ENCODE results near the gene STRN4.
A peak's percentile ranks its signal among the peaks of the same experiment; 100 is the strongest.
"Not testable (repeated sequence)": the region's sequence is repeated elsewhere in the genome, so short reads cannot be mapped to it uniquely, and the experiment has no call there.

The STRN4 gene

DNA sequence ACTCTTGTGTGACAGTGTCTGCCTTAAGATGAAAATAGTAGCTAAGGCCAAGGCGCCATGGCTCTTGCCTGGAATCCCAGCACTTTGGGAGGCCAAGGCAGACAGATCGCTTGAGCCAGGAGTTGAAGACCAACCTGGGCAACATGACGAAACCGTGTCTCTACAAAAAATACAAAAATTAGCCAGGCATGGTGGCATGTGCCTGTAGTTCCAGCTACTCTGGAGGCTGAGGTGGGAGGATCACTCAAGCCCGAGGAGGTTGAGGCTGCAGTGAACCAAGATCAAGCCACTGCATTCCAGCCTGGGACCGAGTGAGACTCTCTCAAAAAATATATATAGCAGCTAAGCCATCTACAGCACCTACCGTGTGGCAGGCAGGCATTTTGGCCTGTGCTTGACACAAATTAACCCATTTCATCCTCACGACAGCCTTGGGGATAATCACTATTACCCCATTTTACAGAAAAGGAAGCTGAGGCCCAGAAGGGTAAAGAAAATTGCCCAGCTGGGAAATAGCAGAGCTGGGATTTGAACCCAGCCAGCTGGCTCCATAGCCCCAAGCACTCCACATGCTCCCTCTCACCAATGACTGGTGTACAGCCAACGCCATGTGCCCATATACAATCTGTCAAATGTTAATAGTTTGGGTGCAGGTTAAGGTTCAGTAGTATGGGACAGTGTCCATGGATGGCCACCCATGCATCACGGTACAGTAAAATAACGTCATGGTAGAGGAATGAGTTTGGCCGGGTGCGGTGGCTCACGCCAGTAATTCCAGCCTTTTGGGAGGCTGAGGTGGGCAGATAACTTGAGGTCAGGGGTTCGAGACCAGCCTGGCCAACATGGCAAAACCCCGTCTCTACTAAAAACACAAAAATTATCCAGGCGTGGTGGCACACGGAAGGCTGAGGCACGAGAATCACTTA, 39.1 kb upstream of the STRN4 start:
- Histone ChIP-seq H3K27ac (ENCODE audit: low read depth, low read length) (peak overlapping the region; percentile 97), H3K4me1 (ENCODE audit: insufficient read depth, low read length) (peaks cover 3% of the 10 kb centered on the region), H3K36me3 (ENCODE audit: insufficient read depth, low read length) (peaks cover 49% of the 10 kb centered on the region), H3K9me3 (ENCODE audit: insufficient read depth, low read depth, low read length) (no peaks in the 10 kb centered on the region), H3K4me3 (ENCODE audit: low read length) (peak overlapping the region; percentile 100), H3K27me3 (ENCODE audit: insufficient read depth, low read length) (peaks cover 3% of the 10 kb centered on the region; the same call in 1 of the 2 replicates), H3K9ac (ENCODE audit: low read depth, low read length) (peak overlapping the region; percentile 96)
- WGBS, result 76% methylated on average over 19 of the region's 19 CpGs

- peak overlapping the region; percentile 100 for H3K4me3 ChIP-seq (ENCODE audit: low read length)
- H3K27ac ChIP-seq (ENCODE audit: low read depth, low read length), result peak overlapping the region; percentile 97
- 48% methylated on average over 17 of the region's 17 CpGs for WGBS
- peaks cover 56% of the 10 kb centered on the region for H3K36me3 ChIP-seq (ENCODE audit: insufficient read depth, low read length)
- H3K4me1 ChIP-seq (ENCODE audit: insufficient read depth, low read length), result peaks cover 3% of the 10 kb centered on the region
- no peaks in the 10 kb centered on the region for H3K9me3 ChIP-seq (ENCODE audit: insufficient read depth, low read depth, low read length)
- H3K27me3 ChIP-seq (ENCODE audit: insufficient read depth, low read length), result peaks cover 3% of the 10 kb centered on the region; the same call in 1 of the 2 replicates
- H3K9ac ChIP-seq (ENCODE audit: low read depth, low read length), result peak overlapping the region; percentile 96
These were observed 38.2 kb upstream of the STRN4 start for GRCh38 chr19:46784262-46785053.

- 93% methylated on average over 2 of the region's 2 CpGs for WGBS
- H3K9me3 ChIP-seq (ENCODE audit: insufficient read depth, low read depth, low read length), result no peaks in the 10 kb centered on the region
- H3K4me3 ChIP-seq (ENCODE audit: low read length), result peak overlapping the region; percentile 100; the same call in 1 of the 2 replicates
- H3K27ac ChIP-seq (ENCODE audit: low read depth, low read length), result peak overlapping the region; percentile 97; the same call in 1 of the 2 replicates
- H3K9ac ChIP-seq (ENCODE audit: low read depth, low read length), result peak overlapping the region; percentile 96
- no peaks in the 10 kb centered on the region for H3K27me3 ChIP-seq (ENCODE audit: insufficient read depth, low read length)
- H3K36me3 ChIP-seq (ENCODE audit: insufficient read depth, low read length), result peaks cover 63% of the 10 kb centered on the region
- peaks cover 3% of the 10 kb centered on the region for H3K4me1 ChIP-seq (ENCODE audit: insufficient read depth, low read length)
These were observed 37.4 kb upstream of the STRN4 start for GRCh38 chr19:46783670-46784069.

GRCh38 chr19:46782355-46783019, 36.2 kb upstream of the STRN4 start:
- Histone ChIP-seq H3K9me3 (ENCODE audit: insufficient read depth, low read depth, low read length) (no peaks in the 10 kb centered on the region), H3K27me3 (ENCODE audit: insufficient read depth, low read length) (no peaks in the 10 kb centered on the region), H3K27ac (ENCODE audit: low read depth, low read length) (no peak overlapping the region), H3K4me3 (ENCODE audit: low read length) (no peak overlapping the region), H3K36me3 (ENCODE audit: insufficient read depth, low read length) (peaks cover 74% of the 10 kb centered on the region), H3K9ac (ENCODE audit: low read depth, low read length) (no peak overlapping the region), H3K4me1 (ENCODE audit: insufficient read depth, low read length) (peaks cover 3% of the 10 kb centered on the region)
- 97% methylated on average over 7 of the region's 7 CpGs for WGBS

- not testable (repeated sequence) for H3K27me3 ChIP-seq (ENCODE audit: insufficient read depth, low read length); H3K9me3 ChIP-seq (ENCODE audit: insufficient read depth, low read depth, low read length); H3K27ac ChIP-seq (ENCODE audit: low read depth, low read length); H3K4me1 ChIP-seq (ENCODE audit: insufficient read depth, low read length); H3K4me3 ChIP-seq (ENCODE audit: low read length); H3K9ac ChIP-seq (ENCODE audit: low read depth, low read length)
- H3K36me3 ChIP-seq (ENCODE audit: insufficient read depth, low read length), result peaks cover 83% of the 10 kb centered on the region
- WGBS, result 95% methylated on average over 12 of the region's 12 CpGs
These were observed 31.9 kb upstream of the STRN4 start for GRCh38 chr19:46777956-46778645.

DNA sequence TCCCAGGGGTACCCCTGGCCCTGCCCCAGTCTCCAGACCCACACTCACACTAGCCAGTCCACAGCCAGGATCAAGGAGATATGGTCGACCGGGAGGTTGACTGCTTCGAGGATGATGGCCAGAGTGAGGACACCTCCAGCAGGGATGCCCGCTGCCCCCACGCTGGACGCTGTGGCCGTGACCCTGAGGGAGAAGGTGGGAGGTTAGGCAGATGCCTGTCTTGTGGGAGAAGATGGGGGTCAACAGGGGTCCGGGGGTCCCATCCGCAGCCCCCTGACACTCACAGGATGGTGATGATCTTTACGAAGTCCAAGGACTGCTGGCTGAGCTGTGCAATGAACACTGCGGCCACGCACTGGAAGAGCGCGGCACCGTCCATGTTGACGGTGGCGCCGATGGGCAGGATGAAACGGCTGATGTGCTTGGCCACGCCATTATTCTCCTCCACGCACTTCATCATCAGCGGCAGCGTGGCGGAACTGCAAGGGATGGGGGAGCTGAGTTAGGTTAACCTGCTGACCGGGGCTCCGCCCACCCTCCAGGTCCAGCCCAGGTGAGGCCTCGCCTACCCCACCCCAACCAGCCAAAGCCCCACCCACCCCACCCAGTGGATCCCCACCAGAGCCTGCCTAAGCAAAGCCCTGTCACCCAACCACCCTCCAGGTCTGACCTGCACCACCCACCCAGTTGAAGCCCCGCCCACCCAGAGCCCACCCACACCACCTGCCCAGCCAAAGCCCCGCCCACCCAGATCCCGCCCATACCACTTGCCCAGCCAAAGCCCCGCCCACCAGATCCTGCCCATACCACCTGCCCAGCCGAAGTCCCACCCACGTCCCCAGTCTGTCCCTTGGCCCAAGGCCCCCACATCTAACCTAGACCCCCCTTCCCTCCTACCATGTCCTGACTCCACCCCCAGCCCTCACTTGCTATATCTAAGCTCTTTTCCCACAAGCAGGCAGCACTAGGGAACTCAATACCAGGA, 31.0 kb upstream of the STRN4 start:
- Histone ChIP-seq H3K4me1 (ENCODE audit: insufficient read depth, low read length) (no peaks in the 10 kb centered on the region), H3K9ac (ENCODE audit: low read depth, low read length) (no peak overlapping the region), H3K27ac (ENCODE audit: low read depth, low read length) (no peak overlapping the region), H3K9me3 (ENCODE audit: insufficient read depth, low read depth, low read length) (no peaks in the 10 kb centered on the region), H3K36me3 (ENCODE audit: insufficient read depth, low read length) (peaks cover 74% of the 10 kb centered on the region), H3K4me3 (ENCODE audit: low read length) (no peak overlapping the region), H3K27me3 (ENCODE audit: insufficient read depth, low read length) (no peaks in the 10 kb centered on the region)
- 93% methylated on average over 32 of the region's 33 CpGs for WGBS

DNA sequence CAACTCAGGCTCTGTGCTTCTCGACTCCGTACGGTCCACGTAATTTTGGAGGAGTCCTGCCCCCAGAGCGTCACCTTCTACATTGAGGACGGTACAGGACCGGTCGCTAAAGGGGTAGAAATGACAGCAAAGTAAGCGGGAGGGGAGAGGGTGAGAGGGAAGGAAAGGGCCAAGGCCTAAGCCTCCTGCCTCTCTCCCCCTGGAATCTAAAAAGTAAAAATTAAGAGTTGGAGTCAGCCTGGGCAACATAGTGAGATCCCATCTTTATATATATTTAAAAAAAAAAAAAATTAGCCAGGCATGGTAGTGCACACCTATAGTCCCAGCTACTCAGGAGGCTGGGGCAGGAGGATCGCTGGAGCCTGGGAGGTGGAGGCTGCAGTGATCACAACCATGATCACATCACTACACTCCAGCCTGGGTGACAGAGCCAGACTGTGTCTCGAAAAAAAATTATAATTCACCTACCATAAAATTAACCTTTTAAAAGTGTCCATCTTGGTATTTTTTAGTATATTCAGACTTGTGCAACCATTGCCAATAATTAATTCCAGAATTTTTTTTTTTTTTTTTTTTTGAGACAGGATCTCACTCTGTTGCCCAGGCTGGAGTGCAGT, 29.5 kb upstream of the STRN4 start:
- no peaks in the 10 kb centered on the region for H3K27me3 ChIP-seq (ENCODE audit: insufficient read depth, low read length)
- H3K9me3 ChIP-seq (ENCODE audit: insufficient read depth, low read depth, low read length), result no peaks in the 10 kb centered on the region
- no peak overlapping the region for H3K4me3 ChIP-seq (ENCODE audit: low read length)
- 98% methylated on average over 11 of the region's 11 CpGs for WGBS
- no peak overlapping the region for H3K9ac ChIP-seq (ENCODE audit: low read depth, low read length)
- H3K36me3 ChIP-seq (ENCODE audit: insufficient read depth, low read length), result peaks cover 60% of the 10 kb centered on the region
- no peak overlapping the region for H3K27ac ChIP-seq (ENCODE audit: low read depth, low read length)
- H3K4me1 ChIP-seq (ENCODE audit: insufficient read depth, low read length), result no peaks in the 10 kb centered on the region

- no peak overlapping the region for H3K4me3 ChIP-seq (ENCODE audit: low read length)
- no peak overlapping the region for H3K9ac ChIP-seq (ENCODE audit: low read depth, low read length)
- no peaks in the 10 kb centered on the region for H3K27me3 ChIP-seq (ENCODE audit: insufficient read depth, low read length)
- H3K36me3 ChIP-seq (ENCODE audit: insufficient read depth, low read length), result peaks cover 35% of the 10 kb centered on the region
- no peaks in the 10 kb centered on the region for H3K9me3 ChIP-seq (ENCODE audit: insufficient read depth, low read depth, low read length)
- H3K27ac ChIP-seq (ENCODE audit: low read depth, low read length), result no peak overlapping the region
- whole genome bisulfite sequencing, result 90% methylated on average over 7 of the region's 7 CpGs
- H3K4me1 ChIP-seq (ENCODE audit: insufficient read depth, low read length), result no peaks in the 10 kb centered on the region
These were observed 26.8 kb upstream of the STRN4 start for GRCh38 chr19:46773018-46773399.

GRCh38 chr19:46772170-46773017, 26.1 kb upstream of the STRN4 start:
- H3K27me3 ChIP-seq (ENCODE audit: insufficient read depth, low read length), result no peaks in the 10 kb centered on the region
- no peak overlapping the region for H3K4me3 ChIP-seq (ENCODE audit: low read length)
- H3K9ac ChIP-seq (ENCODE audit: low read depth, low read length), result no peak overlapping the region
- H3K4me1 ChIP-seq (ENCODE audit: insufficient read depth, low read length), result no peaks in the 10 kb centered on the region
- 90% methylated on average over 12 of the region's 12 CpGs for WGBS
- H3K9me3 ChIP-seq (ENCODE audit: insufficient read depth, low read depth, low read length), result no peaks in the 10 kb centered on the region
- peaks cover 30% of the 10 kb centered on the region for H3K36me3 ChIP-seq (ENCODE audit: insufficient read depth, low read length)
- H3K27ac ChIP-seq (ENCODE audit: low read depth, low read length), result no peak overlapping the region
